Rectal smooth muscle tissue (tissue), 1 donor: Measurements from ENCODE around the gene LIFR.

Experiments used
- H3K27ac ChIP-seq: one replicate; pipeline ENCODE4 v1.7.0; 2013; ENCODE audit warnings: low read depth, low read length, inconsistent platforms
- H3K27me3 ChIP-seq: one replicate; pipeline ENCODE4 v1.7.0; 2013; ENCODE audit warnings: low read length; ENCODE audit not compliant: control insufficient read depth, insufficient read depth
- H3K36me3 ChIP-seq: one replicate; pipeline ENCODE4 v1.7.0; 2013; ENCODE audit warnings: low read length; ENCODE audit not compliant: control insufficient read depth, insufficient read depth
- H3K4me1 ChIP-seq: one replicate; pipeline ENCODE4 v1.7.0; 2013; ENCODE audit warnings: low read length; ENCODE audit not compliant: control insufficient read depth, insufficient read depth
- H3K4me3 ChIP-seq: one replicate; pipeline ENCODE4 v1.7.0; 2013; ENCODE audit warnings: low read length
- H3K9ac ChIP-seq: one replicate; pipeline ENCODE4 v1.7.0; 2013; ENCODE audit warnings: low read length

LIFR gene

DNA sequence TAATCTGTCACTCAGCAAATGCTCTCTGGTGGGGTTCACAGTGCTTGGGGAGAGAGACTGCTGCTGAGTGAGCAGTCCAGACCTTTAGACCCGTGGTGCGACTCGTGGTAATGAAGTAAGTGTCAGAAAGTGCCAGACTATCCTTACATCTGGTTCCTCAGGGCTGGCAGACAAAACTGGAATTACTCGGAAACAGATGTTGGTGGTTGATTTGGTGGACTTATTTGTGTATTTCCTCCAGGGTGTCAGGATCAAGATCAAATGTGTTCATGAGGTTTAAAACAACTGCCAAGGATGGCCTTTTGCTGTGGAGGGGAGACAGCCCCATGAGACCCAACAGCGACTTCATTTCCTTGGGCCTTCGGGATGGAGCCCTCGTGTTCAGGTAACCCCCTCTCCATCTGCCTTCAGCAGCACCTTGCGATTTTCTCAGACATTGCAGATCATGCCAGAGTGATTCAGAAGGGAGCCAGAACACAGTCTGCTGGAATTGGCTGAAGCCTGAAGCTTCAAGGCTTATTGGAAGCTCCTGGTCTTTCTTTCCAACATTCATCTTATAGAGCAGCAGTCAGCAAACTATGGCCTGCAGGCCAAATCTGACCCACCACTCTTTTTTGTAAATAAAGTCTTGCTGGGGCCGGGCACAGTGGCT lies 105.2 kb downstream of the LIFR start:
- H3K27me3 ChIP-seq, result peaks cover 3% of the 10 kb centered on the region
- H3K36me3 ChIP-seq, result no peaks in the 10 kb centered on the region
- no peak overlapping the region for H3K27ac ChIP-seq
- no peak overlapping the region for H3K9ac ChIP-seq
- H3K4me3 ChIP-seq, result no peak overlapping the region
- H3K4me1 ChIP-seq, result no peaks in the 10 kb centered on the region

GRCh38 chr5:38450627-38451026 lies 105.8 kb downstream of the LIFR start:
- Histone ChIP-seq H3K27ac (no peak overlapping the region), H3K4me3 (no peak overlapping the region), H3K4me1 (no peaks in the 10 kb centered on the region), H3K36me3 (no peaks in the 10 kb centered on the region), H3K27me3 (peaks cover 3% of the 10 kb centered on the region), H3K9ac (no peak overlapping the region)

DNA sequence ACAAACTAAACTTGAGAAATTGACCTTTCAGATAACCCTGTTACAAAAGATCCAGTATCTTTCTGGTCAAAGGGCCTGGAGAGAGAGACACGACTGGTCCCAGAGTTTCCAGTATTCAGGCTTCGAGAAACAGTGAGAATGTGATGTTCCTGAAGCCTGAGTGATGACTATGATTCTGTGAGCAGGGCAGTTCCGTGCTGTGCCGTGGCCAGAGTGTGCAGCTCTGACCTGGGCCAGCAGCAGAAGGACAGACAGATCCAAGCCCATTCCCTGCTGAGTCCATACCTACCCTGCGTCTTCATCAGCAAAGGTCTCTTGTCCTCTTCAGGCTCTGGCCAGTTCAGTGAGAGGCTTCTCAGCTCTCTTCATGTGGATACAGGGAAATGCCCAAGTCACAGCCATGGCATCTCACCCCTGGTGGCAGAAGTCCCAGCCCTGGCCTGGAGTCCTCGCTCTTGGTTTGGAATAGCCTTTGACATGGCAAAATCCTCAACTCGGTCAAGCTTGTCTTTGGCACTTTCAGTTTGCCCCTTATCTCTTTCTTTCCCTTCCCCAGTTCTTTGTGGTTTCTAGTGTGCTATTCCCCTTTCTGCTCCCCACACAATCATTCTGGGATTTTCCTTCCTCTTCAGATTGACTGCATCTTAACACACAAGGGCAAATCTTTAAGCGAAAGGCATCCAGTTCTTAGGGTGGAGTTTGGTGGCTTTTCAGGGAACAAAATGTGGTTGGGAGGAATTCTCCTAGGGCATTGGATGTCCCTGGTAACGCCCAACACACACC lies 107.7 kb downstream of the LIFR start:
- H3K9ac ChIP-seq, result no peak overlapping the region
- no peak overlapping the region for H3K4me3 ChIP-seq
- H3K4me1 ChIP-seq, result no peaks in the 10 kb centered on the region
- peaks cover 3% of the 10 kb centered on the region for H3K27me3 ChIP-seq
- H3K27ac ChIP-seq, result no peak overlapping the region
- no peaks in the 10 kb centered on the region for H3K36me3 ChIP-seq

DNA sequence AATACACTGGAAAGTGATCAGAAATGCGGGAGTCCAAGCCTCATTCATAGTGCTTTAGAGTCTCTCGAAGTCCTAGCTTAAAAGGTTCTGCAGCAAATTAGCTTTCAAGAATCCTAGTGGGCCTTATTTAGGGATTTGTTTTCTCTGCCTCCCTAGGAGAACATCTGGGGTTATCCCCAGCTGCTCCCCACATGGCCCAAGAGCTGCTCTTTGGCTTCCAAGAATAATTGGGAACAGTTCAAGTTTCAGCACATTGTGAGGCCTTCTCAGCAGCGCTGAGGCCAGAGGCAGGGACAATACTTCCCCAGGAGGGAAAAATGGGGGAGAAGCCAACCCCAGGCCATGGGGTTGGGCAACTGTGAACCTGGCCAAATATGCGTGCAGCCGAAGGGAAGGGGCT lies 108.7 kb downstream of the LIFR start:
- Histone ChIP-seq H3K4me1 (no peaks in the 10 kb centered on the region), H3K4me3 (no peak overlapping the region), H3K9ac (no peak overlapping the region), H3K36me3 (no peaks in the 10 kb centered on the region), H3K27me3 (peaks cover 3% of the 10 kb centered on the region), H3K27ac (no peak overlapping the region)

GRCh38 chr5:38447056-38447455 lies 109.4 kb downstream of the LIFR start:
- peaks cover 3% of the 10 kb centered on the region for H3K27me3 ChIP-seq

GRCh38 chr5:38446029-38446522 lies 110.4 kb downstream of the LIFR start:
- H3K27me3 ChIP-seq, result peaks cover 3% of the 10 kb centered on the region
- no peak overlapping the region for H3K4me3 ChIP-seq
- no peaks in the 10 kb centered on the region for H3K4me1 ChIP-seq
- H3K27ac ChIP-seq, result no peak overlapping the region
- no peak overlapping the region for H3K9ac ChIP-seq
- H3K36me3 ChIP-seq, result no peaks in the 10 kb centered on the region

More at GRCh38 chr5:38447056-38447455, 109.4 kb downstream of the LIFR start:
- Histone ChIP-seq H3K27ac (no peak overlapping the region), H3K36me3 (no peaks in the 10 kb centered on the region), H3K9ac (no peak overlapping the region), H3K4me3 (no peak overlapping the region), H3K4me1 (no peaks in the 10 kb centered on the region)

DNA sequence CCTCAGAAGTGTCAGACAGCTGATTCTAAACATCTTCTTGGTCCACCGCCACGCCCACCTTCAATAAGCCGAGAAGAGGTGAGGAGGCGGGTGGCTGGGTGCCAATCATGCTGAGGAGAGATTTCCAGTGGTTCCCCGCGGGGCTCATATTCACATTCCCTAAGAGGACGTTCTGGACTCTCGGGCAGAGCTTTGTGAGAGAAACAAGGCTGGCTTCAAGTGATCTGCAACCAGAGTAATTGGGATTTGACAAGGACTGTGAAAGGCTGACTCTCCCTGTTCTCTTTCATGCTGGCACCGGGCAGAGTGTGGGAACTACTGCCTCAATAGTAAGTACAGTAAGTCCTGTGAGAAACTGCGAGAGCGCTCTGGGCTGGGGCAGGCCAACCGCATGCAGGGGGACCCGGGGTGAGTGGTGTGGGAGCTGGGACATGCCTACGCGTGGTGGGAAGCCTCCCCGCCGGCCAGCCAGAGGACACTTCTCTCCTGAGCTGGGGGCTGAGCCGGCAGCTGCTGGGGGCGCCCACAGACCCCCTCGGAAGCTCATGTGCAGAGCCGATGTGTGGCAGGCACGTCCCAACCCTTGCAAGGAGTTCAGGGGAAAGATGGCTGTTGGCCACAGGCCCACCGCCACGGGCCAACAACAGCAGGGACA lies 110.9 kb downstream of the LIFR start:
- H3K27ac ChIP-seq, result no peak overlapping the region
- H3K27me3 ChIP-seq, result peaks cover 3% of the 10 kb centered on the region
- H3K4me1 ChIP-seq, result no peaks in the 10 kb centered on the region
- H3K9ac ChIP-seq, result no peak overlapping the region
- no peak overlapping the region for H3K4me3 ChIP-seq
- H3K36me3 ChIP-seq, result no peaks in the 10 kb centered on the region

- H3K27me3 ChIP-seq, result no peaks in the 10 kb centered on the region
- no peaks in the 10 kb centered on the region for H3K4me1 ChIP-seq
- H3K9ac ChIP-seq, result no peak overlapping the region
- H3K4me3 ChIP-seq, result no peak overlapping the region
- H3K36me3 ChIP-seq, result no peaks in the 10 kb centered on the region
- H3K27ac ChIP-seq, result no peak overlapping the region
Observed at GRCh38 chr5:38443390-38443789, 113.1 kb downstream of the LIFR start.

- no peak overlapping the region for H3K27ac ChIP-seq
- H3K9ac ChIP-seq, result no peak overlapping the region
- no peaks in the 10 kb centered on the region for H3K4me1 ChIP-seq
- no peaks in the 10 kb centered on the region for H3K27me3 ChIP-seq
- H3K4me3 ChIP-seq, result no peak overlapping the region
- no peaks in the 10 kb centered on the region for H3K36me3 ChIP-seq
Observed at GRCh38 chr5:38442247-38442573, 114.2 kb downstream of the LIFR start.

DNA sequence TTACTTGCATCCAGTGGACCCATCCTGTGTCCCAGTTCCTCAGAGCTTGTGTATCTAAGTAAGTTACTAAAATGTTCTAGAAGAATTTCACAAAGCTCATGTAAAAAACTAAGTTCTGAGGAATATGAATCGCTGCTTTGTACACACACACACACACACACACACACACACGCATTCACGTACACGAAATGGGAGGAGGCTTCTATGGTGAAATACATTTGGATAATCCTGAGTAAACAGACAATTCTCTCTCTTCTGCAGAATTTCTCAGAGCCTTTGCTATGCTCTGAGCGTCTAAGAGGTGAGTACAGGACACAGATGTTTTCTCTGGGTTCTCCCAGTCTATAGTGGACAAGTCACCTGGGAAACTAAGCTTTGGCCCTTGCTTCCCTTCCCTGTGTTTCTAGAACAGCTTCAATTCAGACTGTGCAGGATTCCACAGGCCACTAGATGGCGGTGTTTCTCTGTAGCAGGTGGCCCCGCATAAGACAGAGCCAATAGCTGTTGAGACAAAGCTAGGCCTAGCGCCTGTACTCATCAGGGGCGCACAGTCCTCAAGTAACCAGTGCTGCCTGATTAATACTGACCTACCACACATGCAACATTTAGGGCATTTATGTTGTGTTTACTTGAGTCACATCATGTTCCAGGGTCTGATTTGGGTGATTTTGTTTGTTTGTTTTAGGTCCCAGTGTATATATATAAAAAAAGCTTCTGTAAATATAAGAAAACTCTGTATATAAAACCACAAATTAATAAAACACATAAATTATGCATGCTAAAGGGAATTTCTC lies 114.8 kb downstream of the LIFR start:
- no peaks in the 10 kb centered on the region for H3K36me3 ChIP-seq
- H3K27ac ChIP-seq, result no peak overlapping the region
- H3K4me1 ChIP-seq, result no peaks in the 10 kb centered on the region
- no peak overlapping the region for H3K4me3 ChIP-seq
- H3K9ac ChIP-seq, result no peak overlapping the region
- H3K27me3 ChIP-seq, result no peaks in the 10 kb centered on the region

DNA sequence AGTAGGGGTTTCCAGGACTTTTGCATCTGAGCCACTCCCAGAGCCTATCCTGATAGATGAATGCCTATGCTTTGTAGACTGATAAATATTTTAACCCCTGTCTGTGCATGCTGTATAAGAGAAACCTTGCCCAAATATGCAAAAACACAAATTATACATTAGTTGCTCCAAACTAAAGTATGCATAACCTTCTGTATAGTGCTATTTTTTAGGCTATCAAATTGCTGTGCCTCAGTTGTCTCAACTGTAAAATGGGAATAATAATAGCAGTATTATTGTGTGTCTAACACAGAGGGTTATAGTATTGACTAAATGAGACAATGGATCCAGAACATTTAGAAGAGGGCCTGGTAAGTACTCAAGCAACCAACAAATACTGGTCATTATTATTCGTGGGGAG lies 117.7 kb downstream of the LIFR start:
- H3K36me3 ChIP-seq, result no peaks in the 10 kb centered on the region
- H3K27me3 ChIP-seq, result no peaks in the 10 kb centered on the region
- H3K4me1 ChIP-seq, result peaks cover 3% of the 10 kb centered on the region
- H3K9ac ChIP-seq, result no peak overlapping the region
- H3K27ac ChIP-seq, result no peak overlapping the region
- H3K4me3 ChIP-seq, result no peak overlapping the region
